Astrocyte of the cerebellum (primary cell): ENCODE measurements around the gene BMI1.

Experiments used
- DNase-seq: peaks from one replicate; pipeline ENCODE4 v3.0.0-alpha.2; 2011; ENCODE audit warnings: low read depth
- H3K4me3 ChIP-seq: 2 replicates; pipeline ENCODE4 v1.5.1; 2011; ENCODE audit warnings: mild to moderate bottlenecking, low read depth, low read length, moderate library complexity
- in situ Hi-C: cut with HindIII; loops from 2 replicates; pipeline ENCODE4 v1.10.0; 2017; ENCODE audit warnings: low sequenced_read_pairs
- TF ChIP-seq, protein P1 (sequence below): IDR thresholded peaks from 2 replicates; pipeline ENCODE4 v1.5.1; 2012; ENCODE audit warnings: low read length, low read depth, moderate library complexity, mild to moderate bottlenecking; ENCODE audit errors: missing control alignments

The BMI1 gene

DNA sequence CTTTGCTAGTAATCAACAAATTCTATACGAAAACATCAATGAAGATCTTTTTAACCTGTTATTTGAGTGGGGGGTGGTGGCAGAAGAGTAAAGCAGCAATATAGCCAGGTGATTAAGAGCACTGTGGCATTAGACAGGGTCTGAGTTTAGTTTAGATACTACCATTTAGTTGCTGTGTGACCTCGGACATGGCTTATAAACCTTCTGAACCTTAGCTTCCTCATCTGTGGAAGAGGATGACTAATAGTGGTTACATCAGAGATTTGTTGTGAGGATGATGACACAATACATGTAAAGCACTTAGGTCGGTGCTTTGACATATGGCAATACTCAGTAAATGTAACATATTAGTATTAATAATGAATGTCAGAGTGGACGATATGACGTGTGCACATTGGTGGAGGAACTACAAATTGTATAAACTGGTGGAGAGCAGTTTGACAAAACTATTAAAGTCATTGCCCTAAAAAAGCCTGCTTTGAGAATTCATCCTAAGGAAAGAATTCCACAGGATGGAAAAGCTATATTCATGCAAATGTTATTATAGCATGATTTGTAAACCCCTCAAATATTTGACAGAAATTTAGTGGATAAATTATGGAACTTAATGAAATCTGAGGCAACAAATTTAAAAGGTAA is 48.7 kb downstream of the BMI1 start:
- DNase-seq, result no peak

DNA sequence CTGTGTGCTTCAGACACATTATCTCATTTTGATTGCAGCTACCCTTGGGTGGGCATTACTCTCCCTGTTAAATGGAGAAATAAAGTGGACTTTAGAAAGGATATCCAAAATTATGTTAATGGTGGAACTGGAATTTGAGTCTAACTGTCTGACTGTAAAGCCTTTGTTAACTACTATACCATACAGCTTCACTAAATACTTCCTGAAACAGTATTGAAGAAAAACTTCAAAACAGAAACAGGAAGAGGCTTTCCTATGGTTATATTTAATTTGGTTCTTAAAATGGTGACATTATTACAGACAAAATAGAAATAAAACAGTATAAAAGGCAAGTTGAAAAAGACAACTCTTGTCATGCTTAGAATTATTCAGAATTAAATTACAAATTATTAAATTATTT is 49.4 kb downstream of the BMI1 start:
- TF ChIP-seq, protein P1, sequence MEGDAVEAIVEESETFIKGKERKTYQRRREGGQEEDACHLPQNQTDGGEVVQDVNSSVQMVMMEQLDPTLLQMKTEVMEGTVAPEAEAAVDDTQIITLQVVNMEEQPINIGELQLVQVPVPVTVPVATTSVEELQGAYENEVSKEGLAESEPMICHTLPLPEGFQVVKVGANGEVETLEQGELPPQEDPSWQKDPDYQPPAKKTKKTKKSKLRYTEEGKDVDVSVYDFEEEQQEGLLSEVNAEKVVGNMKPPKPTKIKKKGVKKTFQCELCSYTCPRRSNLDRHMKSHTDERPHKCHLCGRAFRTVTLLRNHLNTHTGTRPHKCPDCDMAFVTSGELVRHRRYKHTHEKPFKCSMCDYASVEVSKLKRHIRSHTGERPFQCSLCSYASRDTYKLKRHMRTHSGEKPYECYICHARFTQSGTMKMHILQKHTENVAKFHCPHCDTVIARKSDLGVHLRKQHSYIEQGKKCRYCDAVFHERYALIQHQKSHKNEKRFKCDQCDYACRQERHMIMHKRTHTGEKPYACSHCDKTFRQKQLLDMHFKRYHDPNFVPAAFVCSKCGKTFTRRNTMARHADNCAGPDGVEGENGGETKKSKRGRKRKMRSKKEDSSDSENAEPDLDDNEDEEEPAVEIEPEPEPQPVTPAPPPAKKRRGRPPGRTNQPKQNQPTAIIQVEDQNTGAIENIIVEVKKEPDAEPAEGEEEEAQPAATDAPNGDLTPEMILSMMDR, result no peak
- H3K4me3 ChIP-seq, result no peak overlapping the region
- in situ Hi-C loops, result no loop called here
- no peak for DNase-seq

More for the DNA sequence above, 48.7 kb downstream of the BMI1 start:
- TF ChIP-seq, protein P1, result no peak
- in situ Hi-C loops, result no loop called here
- no peak overlapping the region for H3K4me3 ChIP-seq

DNA sequence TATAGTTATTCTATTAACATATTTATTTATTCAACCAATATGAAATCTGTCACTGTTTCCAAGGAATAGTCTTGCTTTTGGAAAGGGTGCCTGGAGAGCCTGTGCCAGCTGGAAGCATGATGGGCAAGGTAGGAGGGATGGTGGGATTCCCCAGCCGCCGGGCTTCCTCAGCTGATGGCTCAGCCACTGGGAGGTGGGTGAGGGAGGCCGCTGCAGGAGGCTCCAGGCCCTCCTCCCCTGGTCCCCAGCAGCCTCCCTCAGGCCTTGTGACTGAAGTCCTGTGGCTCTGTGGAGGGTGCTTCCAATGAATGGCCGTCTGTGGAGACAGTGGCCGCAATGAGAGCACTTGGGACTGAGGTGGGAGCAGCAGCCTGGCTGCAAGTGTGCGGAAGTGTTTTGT is 51.4 kb downstream of the BMI1 start:
- TF ChIP-seq, protein P1, result no peak
- in situ Hi-C loops, result no loop called here
- no peak overlapping the region for H3K4me3 ChIP-seq
- no peak for DNase-seq

DNA sequence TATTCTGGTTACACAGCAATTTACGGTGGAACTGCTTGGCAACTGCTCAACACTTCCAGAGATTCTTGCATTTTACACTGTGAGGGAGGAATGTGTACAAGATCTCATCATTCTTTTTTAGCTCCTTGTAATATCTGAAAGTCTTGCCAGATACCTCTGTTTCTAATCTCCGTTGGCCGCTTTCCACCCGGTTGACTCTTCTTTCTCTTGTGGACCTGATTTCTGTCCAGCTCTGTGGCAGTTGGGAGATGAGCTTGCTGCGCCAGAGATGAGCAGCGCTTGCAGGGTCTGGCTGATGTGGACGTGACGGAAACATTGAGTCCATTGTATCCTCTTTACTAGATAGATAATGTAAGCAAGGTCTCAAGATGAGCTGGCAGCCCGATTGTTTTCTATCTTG is 52.0 kb downstream of the BMI1 start:
- in situ Hi-C loops, result no loop called here
- TF ChIP-seq, protein P1, result no peak
- no peak for DNase-seq
- no peak overlapping the region for H3K4me3 ChIP-seq

DNA sequence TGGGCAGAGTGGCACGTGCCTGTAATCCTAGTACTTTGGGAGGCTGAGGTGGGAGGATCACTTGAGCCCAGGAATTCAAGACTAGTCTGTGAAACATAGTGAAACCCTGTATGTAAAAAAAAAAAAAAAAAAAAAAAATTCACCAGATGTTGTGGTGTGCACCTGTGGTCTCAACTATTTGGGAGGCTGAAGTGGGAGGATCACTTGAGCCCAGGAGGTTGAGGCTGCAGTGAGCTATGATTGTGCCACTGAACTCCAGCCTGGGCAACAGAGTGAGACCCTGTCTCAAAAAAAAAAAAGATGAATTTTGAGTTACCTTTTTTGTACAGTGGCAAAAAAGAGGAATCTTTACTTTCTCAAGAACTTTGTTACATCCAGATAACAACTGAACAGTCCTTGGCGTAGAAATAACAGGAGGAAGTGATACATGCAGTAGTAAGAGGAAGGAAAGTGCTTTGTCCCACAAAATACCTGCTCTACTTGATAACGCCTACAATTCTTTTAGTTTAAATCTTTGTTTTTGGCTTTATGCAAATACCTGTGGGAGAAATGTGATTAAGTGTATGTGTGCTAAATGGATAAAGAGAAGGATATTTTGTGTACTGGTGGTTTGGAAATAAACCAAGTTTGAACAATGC is 53.7 kb downstream of the BMI1 start:
- H3K4me3 ChIP-seq, result no peak overlapping the region
- in situ Hi-C loops, result no loop called here
- TF ChIP-seq, protein P1, result no peak
- no peak for DNase-seq

DNA sequence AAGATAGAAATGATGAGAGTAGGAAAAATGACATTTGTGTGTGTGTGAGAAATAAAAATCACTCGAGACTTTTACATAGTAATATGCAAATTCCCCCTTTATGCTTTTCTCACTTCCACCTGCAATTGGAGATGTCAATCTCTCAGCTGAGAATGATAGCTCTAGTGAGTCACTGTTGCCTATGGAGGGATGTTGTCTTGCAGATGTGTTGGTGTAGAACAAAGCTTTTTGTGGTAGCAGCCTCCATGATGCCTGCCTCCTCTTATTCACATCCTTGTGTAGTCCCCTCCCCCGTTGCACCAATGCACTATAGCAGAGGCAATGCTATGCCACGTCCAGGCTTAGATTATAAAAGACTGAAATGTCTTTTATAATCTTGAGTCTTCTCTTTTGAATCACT is 58.2 kb downstream of the BMI1 start:
- DNase-seq, result no peak
- TF ChIP-seq, protein P1, result no peak

More for the DNA sequence above, 58.2 kb downstream of the BMI1 start:
- no peak overlapping the region for H3K4me3 ChIP-seq
- in situ Hi-C loops, result no loop called here
